CD4-positive, alpha-beta T cell treated with Interferon alpha-2 for 1 hour (primary cell): ENCODE results near the gene BNC1.
"Not testable (repeated sequence)": the region's sequence is repeated elsewhere in the genome, so short reads cannot be mapped to it uniquely, and the experiment has no call there.

ENCODE experiments used
- DNase-seq, 2 donors: peaks; one replicate each; pipeline ENCODE4 v3.0.0-alpha.2; 2020 to 2022

The BNC1 gene

DNA sequence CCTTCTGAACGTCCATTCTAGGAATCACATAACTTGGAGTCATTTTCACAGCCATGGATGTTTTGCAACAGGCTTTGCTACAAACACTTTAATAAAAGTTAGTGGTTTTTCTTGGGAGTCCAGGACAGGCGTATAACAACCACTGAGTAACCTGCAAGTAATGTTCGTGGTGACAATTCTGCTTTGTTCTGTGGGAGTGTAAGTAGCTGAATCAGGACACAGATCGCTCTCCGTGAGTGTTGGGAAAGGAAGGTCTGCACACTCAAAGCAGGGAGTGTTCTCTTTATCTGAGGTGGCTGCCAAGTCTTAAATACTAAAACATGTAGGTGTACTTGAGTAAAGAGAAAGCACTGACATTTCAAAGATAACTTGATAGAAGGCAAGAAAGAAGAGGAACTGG lies 7.9 kb upstream of the BNC1 start:
- DNase-seq = no peak

DNA sequence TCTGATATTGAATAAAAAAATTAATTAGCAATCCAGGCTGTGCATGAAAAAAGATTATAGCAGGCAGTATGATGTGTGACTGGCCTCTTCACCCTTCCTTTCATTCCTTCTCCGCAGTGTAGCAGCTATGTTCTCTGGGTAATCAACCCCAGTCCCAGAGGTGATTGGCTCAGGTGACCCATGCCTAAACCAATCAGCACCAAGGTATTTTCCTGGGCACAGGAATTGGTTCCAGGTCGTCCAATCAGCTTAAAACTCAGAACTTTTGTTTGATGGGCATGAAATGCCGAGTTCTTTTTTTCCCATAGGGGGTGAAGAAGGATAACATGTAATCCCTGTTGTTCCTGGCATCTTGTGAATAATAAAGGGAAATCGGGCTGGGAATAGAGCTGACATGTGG lies 5.8 kb upstream of the BNC1 start:
- DNase-seq = no peak

- no peak for DNase-seq
These were observed 4.7 kb upstream of the BNC1 start for GRCh38 chr15:83289160-83289559.

DNA sequence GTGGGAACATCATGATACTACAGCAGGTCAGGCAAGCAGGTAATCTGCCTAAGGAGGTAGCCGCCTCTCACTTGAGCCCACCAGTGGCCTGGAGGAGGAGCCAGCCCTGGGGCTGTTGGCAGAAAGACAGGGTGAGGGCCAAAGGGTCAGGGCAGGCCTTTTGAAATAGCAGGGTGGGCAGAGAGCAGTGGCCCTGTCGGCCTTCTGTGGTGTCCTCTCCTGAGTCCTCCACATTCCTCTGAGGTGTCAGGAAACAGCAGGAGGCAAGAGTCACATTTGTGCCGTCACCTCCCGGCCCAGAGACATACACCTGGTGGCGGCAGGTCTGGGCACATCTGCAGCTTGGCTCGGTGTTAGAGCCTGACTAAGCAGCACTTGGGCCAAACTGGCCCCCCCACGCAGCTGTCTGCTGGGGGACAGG lies 3.9 kb upstream of the BNC1 start:
- DNase-seq = no peak

DNA sequence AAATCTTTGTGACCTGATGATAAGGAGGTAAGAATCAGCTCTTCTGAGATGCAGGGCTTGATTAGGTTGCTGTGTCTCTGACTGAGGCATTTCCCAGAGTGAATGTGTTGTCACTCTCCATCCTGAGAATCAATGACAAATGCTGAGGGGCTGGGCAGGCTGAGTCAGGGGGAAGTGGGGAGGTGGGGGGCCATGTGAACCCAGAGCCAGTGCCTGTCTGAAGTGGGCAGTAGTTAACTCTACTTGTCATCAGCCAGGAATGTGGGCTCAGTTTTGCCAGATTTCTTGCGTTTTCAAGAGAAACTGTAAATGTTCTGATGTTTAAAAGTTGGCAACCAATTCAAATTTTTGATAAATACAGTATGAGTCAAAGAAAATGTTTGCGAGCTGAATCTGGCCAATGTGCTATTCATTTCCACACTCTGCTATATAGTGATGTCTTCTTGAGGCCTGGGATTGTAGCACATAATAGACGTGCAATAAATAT lies 3.1 kb upstream of the BNC1 start:
- DNase-seq = no peak

GRCh38 chr15:83285979-83286553 lies 1.6 kb upstream of the BNC1 start:
- DNase-seq = no peak

DNA sequence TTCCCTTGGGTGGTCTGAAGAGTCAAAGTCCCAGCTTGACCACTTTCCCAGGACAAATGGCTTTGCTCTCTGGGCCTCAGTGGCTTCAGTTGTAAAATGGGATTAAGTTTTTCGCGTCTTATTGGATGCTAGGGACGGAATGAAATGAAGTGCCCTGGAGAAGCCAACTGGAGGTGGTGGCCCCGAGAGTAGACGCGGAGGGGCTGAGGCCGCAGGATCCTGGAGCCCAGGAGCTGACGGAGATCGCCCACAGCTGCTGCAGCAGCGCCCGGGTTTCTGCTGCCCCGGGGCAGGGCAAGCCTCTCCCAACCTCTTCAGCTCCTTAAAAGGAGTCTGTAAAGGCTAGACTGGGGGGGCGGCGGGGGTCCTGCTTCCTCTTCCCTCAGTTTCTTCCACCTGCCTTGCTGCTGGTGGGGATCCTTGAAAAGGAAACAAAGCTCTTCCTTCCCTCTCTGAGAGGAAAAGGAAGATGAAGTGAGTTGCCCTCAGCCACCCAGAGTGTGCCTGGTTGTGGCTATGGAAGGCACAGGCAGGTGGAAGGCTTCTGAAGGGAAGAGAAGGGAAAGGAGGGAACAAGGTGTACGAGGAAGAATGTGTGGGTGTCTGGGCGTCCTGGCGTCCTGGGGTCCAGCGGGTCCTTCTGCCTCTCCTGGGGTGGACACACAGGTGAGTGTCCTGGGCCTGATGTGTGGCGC lies 967 bp upstream of the BNC1 start:
- no peak for DNase-seq

GRCh38 chr15:83283813-83284558 lies 478 bp downstream of the BNC1 start:
- DNase-seq = no peak

DNA sequence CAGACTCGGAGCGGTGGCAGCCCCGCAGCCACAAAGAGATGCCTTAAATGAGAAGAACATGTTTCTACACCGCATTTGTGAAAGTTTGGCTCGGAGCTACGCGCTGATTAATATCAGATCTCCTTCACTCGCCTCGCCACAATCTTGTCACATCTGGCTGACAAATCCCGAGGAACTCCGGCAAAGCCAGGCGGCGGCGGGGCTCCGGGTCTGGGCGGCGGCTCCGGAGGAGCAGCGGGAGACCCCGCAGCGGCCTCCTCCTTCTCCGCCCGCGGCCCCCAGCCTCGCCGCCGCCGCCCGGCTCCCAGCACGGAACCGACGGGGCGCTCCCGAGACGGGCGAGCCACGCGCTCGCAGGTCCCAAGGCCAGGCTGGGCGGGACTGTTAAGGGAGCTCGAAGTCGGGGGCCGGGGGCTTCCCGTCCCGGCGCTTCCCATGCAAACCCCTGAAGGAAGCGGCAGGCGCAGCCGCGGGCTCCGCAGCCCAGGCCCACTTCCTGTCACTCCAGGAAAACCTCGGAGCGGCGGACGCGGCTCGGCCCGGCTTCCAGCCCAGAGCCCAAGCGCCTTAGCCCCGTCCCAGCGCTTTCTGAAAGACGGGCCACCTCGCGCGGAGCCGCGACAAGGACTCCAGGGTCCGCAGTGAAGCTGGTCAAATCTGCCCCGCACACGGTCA lies 1.2 kb downstream of the BNC1 start:
- no peak for DNase-seq

DNA sequence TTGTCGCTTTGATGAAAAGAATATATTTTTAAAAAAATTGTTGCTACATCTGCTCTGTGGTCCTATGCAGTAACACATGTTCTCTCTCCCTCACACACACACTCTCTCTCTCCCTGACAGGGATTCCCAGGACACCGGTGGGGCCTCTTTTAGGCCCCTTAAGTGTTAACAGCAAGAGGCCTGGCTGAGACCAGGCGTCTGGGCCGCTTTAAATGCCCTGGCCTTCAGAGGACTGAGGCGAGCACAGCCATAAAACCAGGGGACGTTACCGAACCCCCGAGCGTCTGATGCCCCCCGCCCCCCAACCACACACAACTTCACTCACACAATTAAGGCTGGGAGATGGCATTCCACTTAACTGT lies 1.7 kb downstream of the BNC1 start:
- DNase-seq = no peak

- DNase-seq = no peak
These were observed 2.3 kb downstream of the BNC1 start for GRCh38 chr15:83282141-83282540.

GRCh38 chr15:83278191-83278590 lies 6.3 kb downstream of the BNC1 start:
- no peak for DNase-seq

GRCh38 chr15:83276661-83277060 lies 7.8 kb downstream of the BNC1 start:
- DNase-seq = no peak

- no peak for DNase-seq
These were observed 9.1 kb downstream of the BNC1 start for GRCh38 chr15:83275412-83275811.

- no peak for DNase-seq
These were observed 14.3 kb downstream of the BNC1 start for GRCh38 chr15:83270176-83270575.

- DNase-seq = no peak
These were observed 16.3 kb downstream of the BNC1 start for GRCh38 chr15:83268147-83268546.

GRCh38 chr15:83262594-83263315 lies 21.7 kb downstream of the BNC1 start:
- no peak for DNase-seq

- not testable (repeated sequence) for DNase-seq
These were observed 22.3 kb downstream of the BNC1 start for GRCh38 chr15:83262181-83262580.

GRCh38 chr15:83250781-83251180 lies 33.7 kb downstream of the BNC1 start:
- no peak for DNase-seq

GRCh38 chr15:83249030-83249343 lies 35.5 kb downstream of the BNC1 start:
- DNase-seq = no peak

- DNase-seq = peak in 1 of 2 donors; percentile 52
These were observed 36.1 kb downstream of the BNC1 start for GRCh38 chr15:83248151-83249029.

GRCh38 chr15:83243634-83244033 lies 40.8 kb downstream of the BNC1 start:
- no peak for DNase-seq
